HT1080 (cell line): ENCODE results near the gene SYNGR2. TPM values are rescaled to one million over a fixed set of nuclear protein-coding genes. Genes with fewer than 3 reads are reported as not detected.
"Not testable (repeated sequence)": the region's sequence is repeated elsewhere in the genome, so short reads cannot be mapped to it uniquely, and the experiment has no call there.

ENCODE experiments used
- DNase-seq: peaks from one replicate; pipeline ENCODE4 v3.0.0-alpha.2; 2015; ENCODE audit warnings: low read depth
- total RNA-seq: library from RNA; depleted of rRNA; stranded (reverse); fragments of >200 nt; shearing (Covaris generic); gene quantifications from 2 replicates; pipeline ENCODE4 v1.2.3, GENCODE V29; 2014

The SYNGR2 gene
- total RNA-seq, 1 experiment from 2014 or later: 62.1 TPM

DNA sequence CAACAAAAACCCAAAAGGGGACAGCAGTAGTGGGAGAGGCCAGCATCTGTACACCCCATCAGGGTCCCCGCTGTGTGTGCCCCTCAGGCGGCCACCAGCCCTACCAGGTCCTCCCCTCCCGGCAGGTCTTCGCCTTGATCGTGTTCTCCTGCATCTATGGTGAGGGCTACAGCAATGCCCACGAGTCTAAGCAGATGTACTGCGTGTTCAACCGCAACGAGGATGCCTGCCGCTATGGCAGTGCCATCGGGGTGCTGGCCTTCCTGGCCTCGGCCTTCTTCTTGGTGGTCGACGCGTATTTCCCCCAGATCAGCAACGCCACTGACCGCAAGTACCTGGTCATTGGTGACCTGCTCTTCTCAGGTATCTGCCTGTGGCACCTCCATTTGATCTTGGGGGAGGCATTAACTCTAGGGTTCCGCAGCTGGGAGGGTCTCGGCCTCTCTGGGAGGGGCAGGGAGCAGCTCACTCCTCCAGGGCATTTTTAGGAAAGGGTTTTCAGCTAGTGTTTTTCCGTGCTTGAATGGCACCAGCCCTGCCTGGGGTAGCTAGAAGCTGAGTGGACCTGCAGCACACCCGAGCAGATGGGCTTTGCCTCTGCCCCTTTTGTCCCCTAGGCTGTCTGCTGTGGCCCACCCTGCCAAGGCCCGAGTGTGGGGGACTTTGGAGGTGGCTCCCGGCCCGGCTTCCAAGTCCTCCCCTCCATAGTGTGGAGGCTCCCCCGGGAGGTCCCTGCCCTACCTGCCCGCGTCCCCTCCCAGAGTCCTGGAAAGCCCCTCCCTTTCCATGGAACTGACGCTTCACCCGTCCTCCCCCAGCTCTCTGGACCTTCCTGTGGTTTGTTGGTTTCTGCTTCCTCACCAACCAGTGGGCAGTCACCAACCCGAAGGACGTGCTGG, 2.6 kb downstream of the SYNGR2 start:
- DNase-seq: no peak

DNA sequence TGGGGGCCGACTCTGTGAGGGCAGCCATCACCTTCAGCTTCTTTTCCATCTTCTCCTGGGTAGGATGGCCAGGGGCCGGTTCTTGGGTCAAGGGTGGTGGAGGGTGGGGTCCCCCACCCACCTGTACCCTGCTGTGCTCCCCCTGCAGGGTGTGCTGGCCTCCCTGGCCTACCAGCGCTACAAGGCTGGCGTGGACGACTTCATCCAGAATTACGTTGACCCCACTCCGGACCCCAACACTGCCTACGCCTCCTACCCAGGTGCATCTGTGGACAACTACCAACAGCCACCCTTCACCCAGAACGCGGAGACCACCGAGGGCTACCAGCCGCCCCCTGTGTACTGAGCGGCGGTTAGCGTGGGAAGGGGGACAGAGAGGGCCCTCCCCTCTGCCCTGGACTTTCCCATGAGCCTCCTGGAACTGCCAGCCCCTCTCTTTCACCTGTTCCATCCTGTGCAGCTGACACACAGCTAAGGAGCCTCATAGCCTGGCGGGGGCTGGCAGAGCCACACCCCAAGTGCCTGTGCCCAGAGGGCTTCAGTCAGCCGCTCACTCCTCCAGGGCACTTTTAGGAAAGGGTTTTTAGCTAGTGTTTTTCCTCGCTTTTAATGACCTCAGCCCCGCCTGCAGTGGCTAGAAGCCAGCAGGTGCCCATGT, 3.3 kb downstream of the SYNGR2 start:
- not testable (repeated sequence) for DNase-seq

DNA sequence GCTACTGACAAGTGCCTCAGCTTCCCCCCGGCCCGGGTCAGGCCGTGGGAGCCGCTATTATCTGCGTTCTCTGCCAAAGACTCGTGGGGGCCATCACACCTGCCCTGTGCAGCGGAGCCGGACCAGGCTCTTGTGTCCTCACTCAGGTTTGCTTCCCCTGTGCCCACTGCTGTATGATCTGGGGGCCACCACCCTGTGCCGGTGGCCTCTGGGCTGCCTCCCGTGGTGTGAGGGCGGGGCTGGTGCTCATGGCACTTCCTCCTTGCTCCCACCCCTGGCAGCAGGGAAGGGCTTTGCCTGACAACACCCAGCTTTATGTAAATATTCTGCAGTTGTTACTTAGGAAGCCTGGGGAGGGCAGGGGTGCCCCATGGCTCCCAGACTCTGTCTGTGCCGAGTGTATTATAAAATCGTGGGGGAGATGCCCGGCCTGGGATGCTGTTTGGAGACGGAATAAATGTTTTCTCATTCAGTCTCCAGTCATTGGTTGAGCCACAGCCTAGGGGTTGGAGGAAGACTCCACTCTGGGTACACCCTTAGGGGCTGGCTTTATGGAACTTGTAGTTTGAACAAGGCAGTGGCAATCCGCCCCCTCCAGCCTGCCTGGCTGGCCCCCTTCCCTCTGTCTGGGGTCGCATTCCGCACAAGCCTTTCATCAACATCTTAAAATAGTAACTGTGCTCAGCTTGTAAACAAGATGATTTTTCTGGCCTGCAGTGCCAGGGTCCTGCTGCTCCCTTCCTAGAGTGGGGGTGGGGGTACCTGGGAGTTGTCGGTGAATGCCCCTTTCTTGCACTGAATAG, 4.1 kb downstream of the SYNGR2 start:
- no peak for DNase-seq

DNA sequence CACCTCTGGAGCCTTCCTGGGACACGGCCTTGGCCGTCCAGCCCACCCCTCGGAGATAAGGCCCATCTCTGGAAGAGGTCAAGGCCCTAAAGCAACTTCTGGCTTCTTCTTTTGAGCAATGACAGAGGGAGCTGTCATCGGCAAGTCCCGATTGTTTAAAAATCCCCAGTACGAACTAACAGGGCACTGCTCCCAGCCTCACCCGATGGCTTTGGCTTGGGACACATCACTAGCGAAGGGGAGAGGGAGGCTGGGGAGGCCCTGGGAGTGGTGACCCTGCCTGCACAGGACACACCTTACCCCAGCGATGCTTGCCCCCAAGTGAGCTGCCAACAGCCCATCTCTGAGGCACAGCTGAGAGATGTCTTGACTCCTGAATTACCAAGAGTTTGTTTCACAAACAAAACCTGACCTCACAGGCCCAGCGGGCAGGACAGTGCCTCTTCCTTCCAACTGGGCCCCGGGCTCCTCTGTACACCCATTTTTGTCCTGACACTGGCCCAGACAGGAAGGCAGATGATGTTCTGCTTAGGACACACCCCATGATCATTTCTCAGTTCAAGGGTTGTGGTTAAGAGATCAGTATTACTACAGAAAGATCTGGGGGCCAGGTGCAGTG, 4.8 kb downstream of the SYNGR2 start:
- no peak for DNase-seq

DNA sequence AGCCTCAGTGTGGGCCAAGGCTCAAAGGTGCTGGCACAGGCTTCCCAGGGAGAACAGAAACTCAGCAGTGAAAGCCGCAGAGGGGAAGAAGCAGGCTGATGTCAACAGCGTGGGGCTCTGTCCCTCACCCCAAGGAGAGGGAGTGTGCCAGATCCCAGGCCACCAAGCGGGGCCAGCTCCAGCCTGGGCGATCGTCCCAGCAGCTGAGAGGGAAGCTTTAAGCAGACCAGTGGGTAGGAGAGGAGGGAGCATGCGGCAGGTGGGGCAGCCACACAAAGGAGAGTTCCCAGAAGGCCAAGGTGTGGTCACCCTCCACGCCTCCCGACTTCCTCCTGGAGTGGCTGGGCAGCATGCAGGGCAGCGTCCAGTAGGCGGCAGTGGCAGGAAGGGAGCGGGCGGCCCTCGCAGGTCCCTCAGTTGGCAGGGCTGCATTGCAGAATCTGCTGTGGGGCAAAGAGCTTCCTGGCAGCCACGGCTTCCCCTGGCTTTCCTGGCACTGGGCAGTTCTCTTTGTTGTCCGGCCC, 6.0 kb downstream of the SYNGR2 start:
- no peak for DNase-seq

DNA sequence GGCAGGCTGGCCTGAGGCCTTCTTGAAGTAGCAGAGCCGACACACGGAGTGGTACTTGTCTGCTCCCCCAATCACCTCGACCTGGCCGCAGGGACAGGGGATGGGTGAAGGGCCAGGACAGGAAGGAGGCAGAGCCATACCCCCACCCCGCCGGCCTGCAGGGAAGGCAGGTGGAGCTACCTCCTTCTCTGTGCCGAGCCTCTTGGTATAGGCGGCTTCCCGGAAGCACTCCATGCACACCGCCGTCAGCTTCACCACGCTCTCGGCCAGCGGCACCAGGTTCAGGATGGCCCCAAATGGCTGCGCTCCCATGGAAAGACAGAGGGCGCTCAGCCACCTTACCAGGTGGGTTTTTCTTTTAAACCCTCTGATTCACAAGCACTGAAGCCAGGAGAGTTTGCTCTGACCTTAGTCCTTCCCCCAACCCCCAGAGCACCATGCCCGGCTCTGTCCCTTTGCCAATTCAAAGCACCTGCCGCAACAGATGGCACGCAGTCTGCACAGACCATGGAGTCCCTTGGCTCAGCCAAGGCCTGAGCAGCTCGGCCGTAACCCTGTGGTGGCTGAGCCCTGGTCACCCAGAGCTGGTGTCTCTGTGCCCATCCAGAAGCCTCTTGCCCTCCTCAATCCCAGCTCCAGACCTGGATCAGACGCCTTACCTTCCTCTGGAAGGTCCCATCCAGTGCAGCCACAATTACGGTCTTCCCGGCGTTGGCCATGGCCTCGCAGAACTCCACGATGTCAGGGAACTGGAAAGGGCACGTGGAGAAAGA, 6.7 kb downstream of the SYNGR2 start:
- DNase-seq: no peak

DNA sequence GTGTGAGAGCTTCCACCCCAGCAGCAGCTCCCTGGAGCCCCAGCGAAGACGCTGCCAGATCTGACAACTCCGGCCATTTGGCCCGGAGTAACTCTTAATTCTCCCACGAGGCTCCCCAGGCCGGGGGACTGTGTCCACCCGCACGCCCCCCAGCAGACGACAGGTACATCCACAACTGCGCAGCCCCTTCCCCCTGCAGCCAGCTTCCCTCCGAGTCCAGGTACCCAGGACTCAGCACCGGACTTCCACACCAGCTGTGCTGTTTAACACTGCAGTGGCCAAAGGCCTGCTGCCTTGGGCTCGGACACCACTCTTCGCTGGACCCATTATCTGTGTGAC, 7.2 kb downstream of the SYNGR2 start:
- no peak for DNase-seq

DNA sequence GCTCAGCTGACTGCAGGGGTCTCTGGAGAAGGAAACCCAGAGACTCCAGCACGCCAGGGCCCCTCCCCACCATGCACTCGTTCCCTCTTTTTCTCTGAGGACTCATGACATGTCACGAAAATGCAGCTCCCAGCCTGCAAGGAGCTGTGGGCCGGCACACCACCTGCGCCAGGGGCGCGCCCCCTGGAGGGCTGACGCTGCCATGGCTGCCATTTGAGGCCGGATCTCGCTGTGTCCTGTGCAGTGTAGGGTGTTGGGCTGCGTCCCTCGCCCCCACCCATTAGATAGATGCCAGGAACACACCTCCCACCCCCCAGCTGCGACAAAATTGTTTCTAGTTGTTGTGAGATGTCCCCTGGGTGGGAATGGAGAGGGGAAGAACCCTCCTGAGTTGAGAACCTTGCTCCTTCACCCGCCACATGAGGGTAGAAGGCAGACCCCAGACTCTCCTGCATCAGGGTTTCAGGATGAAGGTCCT, 8.2 kb downstream of the SYNGR2 start:
- DNase-seq: peak; percentile 32

DNA sequence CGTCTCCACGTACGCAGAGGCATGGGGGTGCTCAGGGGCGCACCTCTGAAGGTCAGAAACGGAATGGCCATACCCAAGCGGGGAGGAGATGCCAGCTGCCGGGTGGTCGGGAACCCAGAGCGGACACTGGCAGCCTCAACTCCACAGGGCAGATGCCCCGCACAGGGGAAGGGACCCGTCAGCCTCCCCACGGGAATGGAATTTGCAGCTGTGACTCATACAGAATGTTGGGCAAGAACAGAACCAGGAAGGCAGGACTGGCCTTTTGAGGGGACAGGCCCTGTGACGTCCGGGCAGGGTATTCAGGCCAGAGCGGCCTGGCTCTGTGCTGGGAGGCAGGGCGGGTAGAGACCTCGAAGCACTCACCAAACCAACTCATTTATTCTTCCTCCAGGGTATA, 11.0 kb downstream of the SYNGR2 start:
- no peak for DNase-seq

DNA sequence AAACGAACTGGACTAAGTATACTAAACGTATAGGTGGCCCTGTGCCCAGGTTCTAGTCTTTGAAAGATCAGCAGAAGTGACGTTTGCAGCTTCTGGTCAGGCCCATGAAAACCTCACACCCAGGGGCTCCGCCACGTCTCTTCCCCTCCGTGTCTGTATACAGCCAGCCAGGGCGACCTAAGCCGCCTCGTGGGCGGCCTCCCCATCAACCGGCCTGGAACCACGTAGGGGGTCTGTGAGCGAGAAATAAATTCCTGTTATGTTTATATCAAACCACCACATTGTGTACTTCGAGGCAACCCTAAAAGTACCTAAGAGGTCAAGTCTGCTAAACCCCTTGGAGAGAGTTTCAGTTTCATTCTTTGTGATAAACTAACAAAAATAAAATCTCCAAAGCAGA, 11.7 kb downstream of the SYNGR2 start:
- DNase-seq: no peak

DNA sequence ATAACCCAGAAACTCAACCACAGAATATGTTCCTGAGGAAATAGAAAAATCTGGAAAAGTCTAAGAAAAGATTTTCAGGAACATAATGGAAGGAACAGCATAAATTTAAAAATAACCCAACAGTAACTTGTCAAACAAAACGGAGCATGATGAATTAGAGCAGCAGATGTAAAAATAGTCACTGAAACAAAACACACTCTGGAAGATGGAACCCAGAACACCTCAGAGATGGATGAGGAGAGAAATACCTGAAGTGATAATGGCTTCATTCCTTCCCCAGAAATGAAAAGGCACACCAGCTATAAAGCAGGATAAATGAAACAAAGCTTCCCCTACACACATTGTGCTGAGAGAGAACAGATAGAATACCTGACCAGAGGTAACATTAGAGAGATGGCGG, 12.1 kb downstream of the SYNGR2 start:
- no peak for DNase-seq

DNA sequence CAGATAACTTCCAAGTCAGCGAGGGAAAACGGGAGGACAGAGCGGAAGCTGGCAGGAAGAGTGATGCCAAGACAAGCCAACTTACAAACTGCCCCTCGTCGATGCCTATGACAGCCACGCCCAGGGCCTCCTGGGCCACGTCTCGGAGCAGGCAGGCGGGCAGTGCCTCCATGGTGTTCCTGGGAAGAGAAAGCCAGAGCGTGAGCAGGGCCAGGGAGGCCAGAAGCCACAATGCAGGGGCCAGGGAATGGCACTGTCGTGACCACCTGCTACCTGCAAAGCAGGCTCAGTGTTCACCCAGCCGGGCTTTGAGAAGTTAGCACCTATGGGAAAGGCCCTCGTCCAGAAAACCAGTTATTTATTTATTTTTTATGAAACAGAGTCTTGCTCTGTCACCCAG, 14.1 kb downstream of the SYNGR2 start:
- DNase-seq: no peak

DNA sequence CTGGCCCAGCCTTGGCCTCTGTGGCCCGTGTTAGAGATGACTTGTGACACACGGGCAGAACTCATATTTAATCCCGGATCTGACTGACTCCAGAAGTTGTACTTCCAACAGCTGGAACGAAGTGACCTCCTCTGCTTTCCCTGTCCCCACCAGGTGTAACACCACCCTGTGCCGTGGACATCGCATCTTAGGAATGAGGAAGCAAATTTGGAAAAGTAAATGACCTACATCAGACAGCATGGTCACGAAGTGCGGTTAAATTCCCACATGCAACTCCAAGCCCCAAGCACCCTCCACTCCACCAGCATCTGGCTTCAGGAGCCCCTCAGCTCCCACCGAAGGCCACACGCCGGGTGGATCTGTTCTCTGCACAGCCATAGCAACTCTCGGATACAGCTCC, 15.5 kb downstream of the SYNGR2 start:
- no peak for DNase-seq

DNA sequence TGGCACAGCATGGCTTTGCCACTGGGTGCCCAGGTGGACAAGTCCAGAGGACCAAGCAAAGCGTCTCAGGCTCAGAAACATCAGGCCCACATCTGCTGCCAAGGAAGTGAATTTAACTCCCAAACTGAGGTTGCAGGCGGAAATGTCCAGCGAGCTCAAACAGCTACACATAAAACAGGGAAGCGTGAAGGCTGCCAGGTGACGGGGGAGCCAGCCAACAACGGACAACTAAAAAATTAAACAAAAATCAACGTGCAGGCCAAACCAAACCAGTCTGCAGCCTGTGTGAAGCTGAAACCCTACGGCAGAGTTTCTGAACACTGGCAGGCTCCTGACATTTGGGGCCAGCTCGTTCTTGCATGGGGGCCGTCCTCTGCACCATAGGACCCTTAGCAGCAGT, 16.0 kb downstream of the SYNGR2 start:
- no peak for DNase-seq

DNA sequence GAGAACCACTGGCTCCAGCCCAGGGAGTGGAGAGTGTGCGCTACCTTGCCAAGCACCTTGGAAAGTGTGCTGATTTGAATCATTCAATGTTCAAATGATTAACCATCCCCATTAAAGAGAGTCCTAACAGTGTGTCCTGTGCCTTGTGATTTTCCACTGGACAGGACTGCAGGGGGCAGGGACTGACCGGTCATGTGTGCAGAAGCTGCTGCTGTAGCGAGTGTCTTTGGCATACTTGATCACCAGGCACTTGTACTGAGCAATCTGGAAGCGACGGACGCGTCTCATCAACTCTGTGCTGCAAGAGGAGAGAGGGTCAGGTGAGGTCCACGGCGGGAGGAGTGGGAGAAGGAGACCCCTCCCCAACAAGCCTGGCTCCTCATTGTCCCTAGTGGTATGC, 16.5 kb downstream of the SYNGR2 start:
- no peak for DNase-seq

DNA sequence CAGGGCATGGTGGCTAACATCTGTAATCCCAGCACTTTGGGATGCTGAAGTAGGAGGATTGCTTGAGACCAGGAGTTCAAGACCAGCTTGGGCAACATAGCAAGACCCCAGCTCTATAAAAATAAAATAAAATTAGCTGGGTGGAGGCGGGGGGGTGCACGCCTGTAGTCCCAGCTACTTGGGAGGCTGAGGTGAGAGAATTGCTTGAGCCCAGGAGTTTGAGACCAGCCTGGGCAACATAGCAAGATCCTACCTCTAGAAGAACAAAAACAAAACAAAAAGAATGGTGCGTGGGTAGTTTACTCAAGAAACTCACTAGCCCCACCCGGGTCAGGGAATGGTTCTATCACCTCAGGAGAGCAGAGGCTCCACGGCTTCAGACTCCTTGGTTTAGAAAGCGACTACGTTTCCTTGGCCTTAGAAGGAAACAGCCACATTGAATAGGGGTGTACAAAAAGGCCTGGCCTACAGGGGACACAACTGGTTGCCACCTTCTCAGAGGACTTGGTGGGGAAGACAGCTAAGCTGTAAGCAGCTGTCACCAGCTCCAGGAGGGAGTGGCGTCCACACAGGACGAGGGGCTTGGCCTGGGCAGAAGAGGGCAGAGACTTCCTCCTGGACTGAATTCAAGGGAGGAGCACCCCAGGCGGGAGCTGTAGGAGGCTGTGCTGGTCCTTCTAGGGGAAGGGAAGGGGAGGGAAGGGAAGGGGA, 17.8 kb downstream of the SYNGR2 start:
- peak; percentile 59 for DNase-seq

DNA sequence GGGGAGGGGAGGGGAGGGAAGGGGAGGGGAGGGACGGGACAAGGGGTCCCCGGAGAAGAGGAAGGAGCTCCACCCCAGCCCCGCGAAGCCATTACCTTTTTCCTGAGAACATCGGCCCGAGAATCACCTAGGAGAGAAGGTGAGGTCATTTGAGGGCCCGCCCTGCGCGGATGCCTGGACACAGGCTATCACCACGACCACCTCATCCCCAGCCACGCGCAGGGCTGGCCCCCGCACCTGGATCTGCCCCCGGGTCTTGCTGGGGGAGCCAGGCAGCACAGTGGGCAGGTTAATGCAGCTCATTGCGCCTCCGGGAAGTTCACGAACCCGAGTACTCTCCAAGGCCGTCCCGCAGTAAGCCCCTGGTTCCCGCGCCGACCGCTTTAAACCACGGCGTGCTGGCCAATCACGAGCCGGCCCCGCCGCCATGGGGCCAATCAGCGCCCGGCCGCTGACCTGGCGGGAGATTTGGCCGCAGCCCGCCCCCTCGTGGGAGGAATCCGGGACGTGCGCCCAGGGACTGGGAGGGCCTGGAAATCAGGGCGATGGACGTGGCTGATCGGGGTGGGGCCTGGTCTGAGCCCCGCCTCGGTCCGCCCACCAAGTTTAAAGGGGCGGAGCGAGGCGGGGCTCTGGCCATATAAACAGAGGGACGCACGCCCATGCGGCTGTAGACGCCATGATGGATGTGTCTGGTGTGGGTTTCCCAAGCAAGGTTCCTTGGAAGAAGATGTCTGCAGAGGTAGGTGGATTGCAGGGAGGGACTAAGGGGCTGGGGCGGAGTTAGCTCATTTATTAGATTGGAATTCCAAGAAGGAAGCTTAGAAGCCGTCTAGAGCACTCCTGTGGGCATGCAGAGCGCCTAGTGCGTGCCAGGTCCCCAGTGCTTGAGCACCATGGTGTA, 18.6 kb downstream of the SYNGR2 start, which contains the start of the genes AFMID and TK1:
Gene AFMID (plus strand): TSS at position 671 of the 904 bp plus-strand sequence. CDS start 9 bp downstream, at position 680.
Gene TK1 (minus strand): TSS at position 361 of the 904 bp plus-strand sequence. CDS start 58 bp downstream, at position 303.
- DNase-seq: peak; percentile 98

DNA sequence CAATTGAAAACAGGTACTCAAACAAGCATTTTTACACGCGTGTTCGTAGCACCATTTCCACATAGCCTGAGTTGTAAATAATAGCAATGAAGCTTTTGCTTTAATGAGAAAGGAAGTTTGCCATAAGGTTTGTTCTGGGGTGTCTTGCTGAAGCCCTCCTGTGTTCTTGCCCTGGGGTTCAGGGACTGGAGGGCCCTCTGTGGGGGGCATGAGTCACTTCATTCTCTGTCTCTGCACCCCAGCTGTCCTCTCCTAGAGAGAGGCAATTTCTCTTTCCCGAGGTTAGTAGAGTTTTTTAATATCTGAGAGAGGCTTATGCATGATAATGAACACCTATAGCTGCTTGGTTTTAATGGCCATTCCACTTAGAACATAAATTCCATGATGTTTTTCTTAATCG, 28.3 kb downstream of the SYNGR2 start:
- no peak for DNase-seq
